ENCODE results near the gene NMUR2. TPM values are rescaled to one million over a fixed set of nuclear protein-coding genes. Genes with fewer than 3 reads are reported as not detected.

The NMUR2 gene
- total RNA-seq, 1 donor from 2014 or later: not detected

GRCh38 chr5:152404494-152404893, 585 bp downstream of the NMUR2 start:
- Histone ChIP-seq H3K9ac (ENCODE audit: low read depth in 1 of 3, low read length in 3 of 3) (no peak overlapping the region), H3K36me3 (ENCODE audit: control insufficient read depth in 3 of 3, insufficient read depth in 3 of 3, low read length in 3 of 3) (no peaks in the 10 kb centered on the region), H3K27me3 (ENCODE audit: control insufficient read depth in 3 of 3, insufficient read depth in 3 of 3, low read length in 3 of 3) (no peaks in the 10 kb centered on the region), H3K9me3 (ENCODE audit: control insufficient read depth in 3 of 3, low read length in 3 of 3) (no peaks in the 10 kb centered on the region), H3K4me3 (ENCODE audit: low read length in 3 of 3) (no peak overlapping the region), H3K4me1 (ENCODE audit: control insufficient read depth in 3 of 3, insufficient read depth in 3 of 3, low read length in 3 of 3) (no peaks in the 10 kb centered on the region), H3K27ac (ENCODE audit: low read depth, low read length) (no peak overlapping the region)

- Histone ChIP-seq H3K9ac (ENCODE audit: low read depth in 1 of 3, low read length in 3 of 3) (no peak overlapping the region), H3K36me3 (ENCODE audit: control insufficient read depth in 3 of 3, insufficient read depth in 3 of 3, low read length in 3 of 3) (no peaks in the 10 kb centered on the region), H3K9me3 (ENCODE audit: control insufficient read depth in 3 of 3, low read length in 3 of 3) (no peaks in the 10 kb centered on the region), H3K27ac (ENCODE audit: low read depth, low read length) (no peak overlapping the region), H3K27me3 (ENCODE audit: control insufficient read depth in 3 of 3, insufficient read depth in 3 of 3, low read length in 3 of 3) (no peaks in the 10 kb centered on the region), H3K4me3 (ENCODE audit: low read length in 3 of 3) (no peak overlapping the region), H3K4me1 (ENCODE audit: control insufficient read depth in 3 of 3, insufficient read depth in 3 of 3, low read length in 3 of 3) (no peaks in the 10 kb centered on the region)
Measured at GRCh38 chr5:152403046-152403445, 2.0 kb downstream of the NMUR2 start.

- no peak overlapping the region for H3K4me3 ChIP-seq (ENCODE audit: low read length in 3 of 3)
- H3K36me3 ChIP-seq (ENCODE audit: control insufficient read depth in 3 of 3, insufficient read depth in 3 of 3, low read length in 3 of 3): no peaks in the 10 kb centered on the region
- H3K4me1 ChIP-seq (ENCODE audit: control insufficient read depth in 3 of 3, insufficient read depth in 3 of 3, low read length in 3 of 3): no peaks in the 10 kb centered on the region
Measured at GRCh38 chr5:152400846-152401245, 4.2 kb downstream of the NMUR2 start.

GRCh38 chr5:152397581-152397980, 7.5 kb downstream of the NMUR2 start:
- no peak overlapping the region for H3K27ac ChIP-seq (ENCODE audit: low read depth, low read length)
- no peaks in the 10 kb centered on the region for H3K36me3 ChIP-seq (ENCODE audit: control insufficient read depth in 3 of 3, insufficient read depth in 3 of 3, low read length in 3 of 3)
- no peak overlapping the region for H3K4me3 ChIP-seq (ENCODE audit: low read length in 3 of 3)
- no peaks in the 10 kb centered on the region for H3K9me3 ChIP-seq (ENCODE audit: control insufficient read depth in 3 of 3, low read length in 3 of 3)
- H3K9ac ChIP-seq (ENCODE audit: low read depth in 1 of 3, low read length in 3 of 3): no peak overlapping the region
- H3K4me1 ChIP-seq (ENCODE audit: control insufficient read depth in 3 of 3, insufficient read depth in 3 of 3, low read length in 3 of 3): no peaks in the 10 kb centered on the region
- H3K27me3 ChIP-seq (ENCODE audit: control insufficient read depth in 3 of 3, insufficient read depth in 3 of 3, low read length in 3 of 3): no peaks in the 10 kb centered on the region

More at GRCh38 chr5:152400846-152401245, 4.2 kb downstream of the NMUR2 start:
- Histone ChIP-seq H3K27me3 (ENCODE audit: control insufficient read depth in 3 of 3, insufficient read depth in 3 of 3, low read length in 3 of 3) (no peaks in the 10 kb centered on the region), H3K9me3 (ENCODE audit: control insufficient read depth in 3 of 3, low read length in 3 of 3) (no peaks in the 10 kb centered on the region), H3K27ac (ENCODE audit: low read depth, low read length) (no peak overlapping the region), H3K9ac (ENCODE audit: low read depth in 1 of 3, low read length in 3 of 3) (no peak overlapping the region)

GRCh38 chr5:152393441-152393840, 11.6 kb downstream of the NMUR2 start:
- no peaks in the 10 kb centered on the region for H3K27me3 ChIP-seq (ENCODE audit: control insufficient read depth in 3 of 3, insufficient read depth in 3 of 3, low read length in 3 of 3)
- H3K27ac ChIP-seq (ENCODE audit: low read depth, low read length): no peak overlapping the region
- no peak overlapping the region for H3K4me3 ChIP-seq (ENCODE audit: low read length in 3 of 3)
- no peaks in the 10 kb centered on the region for H3K4me1 ChIP-seq (ENCODE audit: control insufficient read depth in 3 of 3, insufficient read depth in 3 of 3, low read length in 3 of 3)
- no peak overlapping the region for H3K9ac ChIP-seq (ENCODE audit: low read depth in 1 of 3, low read length in 3 of 3)
- H3K36me3 ChIP-seq (ENCODE audit: control insufficient read depth in 3 of 3, insufficient read depth in 3 of 3, low read length in 3 of 3): no peaks in the 10 kb centered on the region
- no peaks in the 10 kb centered on the region for H3K9me3 ChIP-seq (ENCODE audit: control insufficient read depth in 3 of 3, low read length in 3 of 3)

GRCh38 chr5:152389208-152389849, 15.8 kb downstream of the NMUR2 start:
- no peak overlapping the region for H3K9ac ChIP-seq (ENCODE audit: low read depth in 1 of 3, low read length in 3 of 3)
- no peaks in the 10 kb centered on the region for H3K36me3 ChIP-seq (ENCODE audit: control insufficient read depth in 3 of 3, insufficient read depth in 3 of 3, low read length in 3 of 3)
- H3K4me1 ChIP-seq (ENCODE audit: control insufficient read depth in 3 of 3, insufficient read depth in 3 of 3, low read length in 3 of 3): no peaks in the 10 kb centered on the region
- H3K4me3 ChIP-seq (ENCODE audit: low read length in 3 of 3): no peak overlapping the region
- no peak overlapping the region for H3K27ac ChIP-seq (ENCODE audit: low read depth, low read length)
- H3K9me3 ChIP-seq (ENCODE audit: control insufficient read depth in 3 of 3, low read length in 3 of 3): no peaks in the 10 kb centered on the region
- no peaks in the 10 kb centered on the region for H3K27me3 ChIP-seq (ENCODE audit: control insufficient read depth in 3 of 3, insufficient read depth in 3 of 3, low read length in 3 of 3)

- Histone ChIP-seq H3K27me3 (ENCODE audit: control insufficient read depth in 3 of 3, insufficient read depth in 3 of 3, low read length in 3 of 3) (no peaks in the 10 kb centered on the region), H3K4me1 (ENCODE audit: control insufficient read depth in 3 of 3, insufficient read depth in 3 of 3, low read length in 3 of 3) (no peaks in the 10 kb centered on the region), H3K9ac (ENCODE audit: low read depth in 1 of 3, low read length in 3 of 3) (no peak overlapping the region), H3K36me3 (ENCODE audit: control insufficient read depth in 3 of 3, insufficient read depth in 3 of 3, low read length in 3 of 3) (no peaks in the 10 kb centered on the region), H3K9me3 (ENCODE audit: control insufficient read depth in 3 of 3, low read length in 3 of 3) (no peaks in the 10 kb centered on the region), H3K4me3 (ENCODE audit: low read length in 3 of 3) (no peak overlapping the region), H3K27ac (ENCODE audit: low read depth, low read length) (no peak overlapping the region)
Measured at GRCh38 chr5:152388610-152389009, 16.5 kb downstream of the NMUR2 start.

- Histone ChIP-seq H3K27me3 (ENCODE audit: control insufficient read depth in 3 of 3, insufficient read depth in 3 of 3, low read length in 3 of 3) (no peaks in the 10 kb centered on the region), H3K9ac (ENCODE audit: low read depth in 1 of 3, low read length in 3 of 3) (no peak overlapping the region), H3K36me3 (ENCODE audit: control insufficient read depth in 3 of 3, insufficient read depth in 3 of 3, low read length in 3 of 3) (no peaks in the 10 kb centered on the region), H3K9me3 (ENCODE audit: control insufficient read depth in 3 of 3, low read length in 3 of 3) (no peaks in the 10 kb centered on the region), H3K4me1 (ENCODE audit: control insufficient read depth in 3 of 3, insufficient read depth in 3 of 3, low read length in 3 of 3) (no peaks in the 10 kb centered on the region), H3K27ac (ENCODE audit: low read depth, low read length) (no peak overlapping the region), H3K4me3 (ENCODE audit: low read length in 3 of 3) (no peak overlapping the region)
Measured at GRCh38 chr5:152380415-152381123, 24.5 kb downstream of the NMUR2 start.

GRCh38 chr5:152379331-152379730, 25.7 kb downstream of the NMUR2 start:
- Histone ChIP-seq H3K27me3 (ENCODE audit: control insufficient read depth in 3 of 3, insufficient read depth in 3 of 3, low read length in 3 of 3) (no peaks in the 10 kb centered on the region), H3K4me1 (ENCODE audit: control insufficient read depth in 3 of 3, insufficient read depth in 3 of 3, low read length in 3 of 3) (no peaks in the 10 kb centered on the region), H3K27ac (ENCODE audit: low read depth, low read length) (no peak overlapping the region), H3K9me3 (ENCODE audit: control insufficient read depth in 3 of 3, low read length in 3 of 3) (no peaks in the 10 kb centered on the region), H3K4me3 (ENCODE audit: low read length in 3 of 3) (no peak overlapping the region), H3K9ac (ENCODE audit: low read depth in 1 of 3, low read length in 3 of 3) (no peak overlapping the region), H3K36me3 (ENCODE audit: control insufficient read depth in 3 of 3, insufficient read depth in 3 of 3, low read length in 3 of 3) (no peaks in the 10 kb centered on the region)

GRCh38 chr5:152378730-152379129, 26.3 kb downstream of the NMUR2 start:
- no peaks in the 10 kb centered on the region for H3K27me3 ChIP-seq (ENCODE audit: control insufficient read depth in 3 of 3, insufficient read depth in 3 of 3, low read length in 3 of 3)
- H3K4me3 ChIP-seq (ENCODE audit: low read length in 3 of 3): no peak overlapping the region
- no peak overlapping the region for H3K27ac ChIP-seq (ENCODE audit: low read depth, low read length)
- H3K9me3 ChIP-seq (ENCODE audit: control insufficient read depth in 3 of 3, low read length in 3 of 3): no peaks in the 10 kb centered on the region
- no peaks in the 10 kb centered on the region for H3K4me1 ChIP-seq (ENCODE audit: control insufficient read depth in 3 of 3, insufficient read depth in 3 of 3, low read length in 3 of 3)
- H3K36me3 ChIP-seq (ENCODE audit: control insufficient read depth in 3 of 3, insufficient read depth in 3 of 3, low read length in 3 of 3): no peaks in the 10 kb centered on the region
- no peak overlapping the region for H3K9ac ChIP-seq (ENCODE audit: low read depth in 1 of 3, low read length in 3 of 3)

All from skeletal muscle tissue (tissue), 4 donors.